HG03457 (cell line): ENCODE measurements around the gene COL4A5.
"Not testable (repeated sequence)": the region's sequence is repeated elsewhere in the genome, so short reads cannot be mapped to it uniquely, and the experiment has no call there.

Source experiments
- ATAC-seq: cut with Tn5 transposase; IDR thresholded peaks from one replicate; pipeline ENCODE4 v1.9.1; 2021; ENCODE audit warnings: moderate number of reproducible peaks; ENCODE audit not compliant: unreplicated experiment

Gene COL4A5

GRCh38 chrX:108439426-108439942, at the start of gene COL4A5:
Gene COL4A5, plus strand, starts transcription at chrX:108439838. Its CDS starts 288 bp downstream, at chrX:108440126.
- no peak for ATAC-seq

GRCh38 chrX:108390976-108391717, 48.5 kb upstream of the COL4A5 start:
- ATAC-seq = not testable (repeated sequence)

GRCh38 chrX:108396188-108396891, 43.3 kb upstream of the COL4A5 start:
- ATAC-seq = no peak

GRCh38 chrX:108396986-108397385, 42.7 kb upstream of the COL4A5 start:
- ATAC-seq = no peak

- no peak for ATAC-seq
These were observed 41.8 kb upstream of the COL4A5 start for GRCh38 chrX:108397627-108398391.

GRCh38 chrX:108399418-108400165, 40.0 kb upstream of the COL4A5 start:
- ATAC-seq = no peak

- no peak for ATAC-seq
These were observed 26.9 kb upstream of the COL4A5 start for GRCh38 chrX:108412783-108413182.

GRCh38 chrX:108415146-108415545, 24.5 kb upstream of the COL4A5 start:
- no peak for ATAC-seq

- ATAC-seq = no peak
These were observed 23.7 kb upstream of the COL4A5 start for GRCh38 chrX:108415891-108416290.

- ATAC-seq = no peak
These were observed 22.4 kb upstream of the COL4A5 start for GRCh38 chrX:108417257-108417656.

GRCh38 chrX:108419401-108419800, 20.2 kb upstream of the COL4A5 start:
- ATAC-seq = no peak

- ATAC-seq = no peak
These were observed 19.2 kb upstream of the COL4A5 start for GRCh38 chrX:108420481-108420880.

- no peak for ATAC-seq
These were observed 13.4 kb upstream of the COL4A5 start for GRCh38 chrX:108426262-108426661.

- ATAC-seq = no peak
These were observed 4.4 kb upstream of the COL4A5 start for GRCh38 chrX:108435261-108435660.

- no peak for ATAC-seq
These were observed 2.1 kb upstream of the COL4A5 start for GRCh38 chrX:108437349-108438109.

- ATAC-seq = no peak
These were observed 1.5 kb upstream of the COL4A5 start, which contains the start of gene COL4A6 for GRCh38 chrX:108438110-108438623. Gene COL4A6, minus strand, starts transcription at chrX:108438422. Its CDS starts 226 bp downstream, at chrX:108438196.

- no peak for ATAC-seq
These were observed 491 bp downstream of the COL4A5 start for GRCh38 chrX:108439961-108440696.

- ATAC-seq = no peak
These were observed 3.3 kb downstream of the COL4A5 start for GRCh38 chrX:108442901-108443464.

- ATAC-seq = no peak
These were observed 7.7 kb downstream of the COL4A5 start for GRCh38 chrX:108447303-108447702.
